IPS DF 4.7 (cell line): ENCODE data around the gene FBXW4.
"Not testable (repeated sequence)": the region's sequence is repeated elsewhere in the genome, so short reads cannot be mapped to it uniquely, and the experiment has no call there.

Source experiments
- DNase-seq: peaks from one replicate; pipeline ENCODE4 v3.0.0-alpha.2; 2013; ENCODE audit warnings: low spot score; ENCODE audit errors: extremely low read depth

Gene FBXW4

GRCh38 chr10:101656890-101657289, 38.1 kb downstream of the FBXW4 start:
- no peak for DNase-seq

- no peak for DNase-seq
These were observed 39.4 kb downstream of the FBXW4 start for GRCh38 chr10:101655570-101655969.

- DNase-seq = no peak
These were observed 41.4 kb downstream of the FBXW4 start for GRCh38 chr10:101653536-101653935.

- no peak for DNase-seq
These were observed 43.6 kb downstream of the FBXW4 start for GRCh38 chr10:101651336-101651735.

- DNase-seq = no peak
These were observed 44.1 kb downstream of the FBXW4 start for GRCh38 chr10:101650863-101651262.

- DNase-seq = no peak
These were observed 45.4 kb downstream of the FBXW4 start for GRCh38 chr10:101649525-101650085.

- no peak for DNase-seq
These were observed 47.7 kb downstream of the FBXW4 start for GRCh38 chr10:101647255-101647654.

- DNase-seq = no peak
These were observed 48.6 kb downstream of the FBXW4 start for GRCh38 chr10:101646364-101646763.

GRCh38 chr10:101645659-101646058, 49.3 kb downstream of the FBXW4 start:
- DNase-seq = no peak

- DNase-seq = peak; percentile 90
These were observed 51.0 kb downstream of the FBXW4 start for GRCh38 chr10:101644002-101644401.

- DNase-seq = no peak
These were observed 51.4 kb downstream of the FBXW4 start for GRCh38 chr10:101643546-101643945.

GRCh38 chr10:101639141-101639900, 55.6 kb downstream of the FBXW4 start:
- DNase-seq = no peak

GRCh38 chr10:101633510-101633909, 61.5 kb downstream of the FBXW4 start:
- DNase-seq = not testable (repeated sequence)

GRCh38 chr10:101631821-101632475, 63.0 kb downstream of the FBXW4 start:
- DNase-seq = no peak

- DNase-seq = no peak
These were observed 64.4 kb downstream of the FBXW4 start for GRCh38 chr10:101630633-101630920.

GRCh38 chr10:101629837-101630632, 64.9 kb downstream of the FBXW4 start:
- no peak for DNase-seq

- DNase-seq = no peak
These were observed 69.1 kb downstream of the FBXW4 start for GRCh38 chr10:101625821-101626412.

GRCh38 chr10:101624526-101625102, 70.4 kb downstream of the FBXW4 start:
- DNase-seq = no peak

- no peak for DNase-seq
These were observed 71.4 kb downstream of the FBXW4 start for GRCh38 chr10:101623528-101623927.

GRCh38 chr10:101619983-101620382, 75.0 kb downstream of the FBXW4 start:
- DNase-seq = no peak

GRCh38 chr10:101618871-101619270, 76.1 kb downstream of the FBXW4 start:
- DNase-seq = no peak
